Loucy (cell line): ENCODE measurements around the gene SVEP1.

ENCODE experiments used
- H2AFZ ChIP-seq: fragments of 200-600 bp; sonication (generic); 2 replicates; pipeline ENCODE4 v1.6.0; 2016; ENCODE audit warnings: antibody characterized with exemption, mild to moderate bottlenecking, low read length, moderate library complexity
- H3F3A ChIP-seq: fragments of 200-600 bp; 2 replicates; pipeline ENCODE4 v1.6.0; 2016; ENCODE audit warnings: antibody characterized with exemption, low read depth, mild to moderate bottlenecking
- H3K27me3 ChIP-seq: fragments of 200-600 bp; sonication (generic); 2 replicates; pipeline ENCODE4 v1.6.1; 2014; ENCODE audit warnings: low read length, mild to moderate bottlenecking; ENCODE audit not compliant: insufficient read depth, poor library complexity, severe bottlenecking
- H3K36me3 ChIP-seq: fragments of 200-600 bp; sonication (generic); 2 replicates; pipeline ENCODE4 v1.6.1; 2016; ENCODE audit warnings: low read length; ENCODE audit not compliant: insufficient read depth
- H3K4me1 ChIP-seq: fragments of 200-600 bp; sonication (generic); 2 replicates; pipeline ENCODE4 v1.5.1; 2014; ENCODE audit warnings: low read length, mild to moderate bottlenecking; ENCODE audit not compliant: insufficient read depth, poor library complexity, severe bottlenecking
- H3K4me2 ChIP-seq: fragments of 200-600 bp; sonication (generic); 2 replicates; pipeline ENCODE4 v1.6.0; 2014; ENCODE audit warnings: antibody characterized with exemption, low read length, low read depth, mild to moderate bottlenecking; ENCODE audit not compliant: poor library complexity, severe bottlenecking
- H3K4me3 ChIP-seq: fragments of 200-600 bp; sonication (generic); 2 replicates; pipeline ENCODE4 v1.5.1; 2014; ENCODE audit warnings: low read length, mild to moderate bottlenecking, mixed read lengths; ENCODE audit not compliant: poor library complexity, severe bottlenecking
- H3K79me2 ChIP-seq: fragments of 200-600 bp; sonication (generic); 2 replicates; pipeline ENCODE4 v1.6.1; 2014; ENCODE audit warnings: low read length; ENCODE audit not compliant: insufficient read depth
- H3K9ac ChIP-seq: fragments of 200-600 bp; sonication (generic); 2 replicates; pipeline ENCODE4 v1.6.0; 2014; ENCODE audit warnings: mild to moderate bottlenecking, low read depth, low read length, moderate library complexity; ENCODE audit not compliant: poor library complexity, severe bottlenecking
- H3K9me2 ChIP-seq: fragments of 200-600 bp; sonication (generic); replicated peaks from 2 replicates; pipeline ENCODE4 v1.6.1; 2016; ENCODE audit warnings: low read depth, low read length, mixed read lengths
- H3K9me3 ChIP-seq: fragments of 200-600 bp; sonication (generic); 2 replicates; pipeline ENCODE4 v1.6.1; 2014; ENCODE audit warnings: mild to moderate bottlenecking, antibody characterized with exemption, low read length, low read depth; ENCODE audit not compliant: insufficient read depth
- H4K20me1 ChIP-seq: fragments of 200-600 bp; sonication (generic); 2 replicates; pipeline ENCODE4 v1.6.0; 2014; ENCODE audit warnings: antibody characterized with exemption, low read length, mild to moderate bottlenecking; ENCODE audit not compliant: insufficient read depth, poor library complexity, severe bottlenecking
- EZH2phosphoT487 ChIP-seq: fragments of 200-600 bp; IDR thresholded peaks from 2 replicates; pipeline ENCODE4 v1.6.1; 2018; ENCODE audit warnings: antibody characterized with exemption, mild to moderate bottlenecking, moderate library complexity, borderline replicate concordance
- TF ChIP-seq, protein P1 (sequence below): fragments of 200-600 bp; sonication (generic); conservative IDR thresholded peaks from 2 replicates; pipeline ENCODE4 v1.5.1; 2014; ENCODE audit warnings: mild to moderate bottlenecking, antibody characterized with exemption, low read length

Gene SVEP1

DNA sequence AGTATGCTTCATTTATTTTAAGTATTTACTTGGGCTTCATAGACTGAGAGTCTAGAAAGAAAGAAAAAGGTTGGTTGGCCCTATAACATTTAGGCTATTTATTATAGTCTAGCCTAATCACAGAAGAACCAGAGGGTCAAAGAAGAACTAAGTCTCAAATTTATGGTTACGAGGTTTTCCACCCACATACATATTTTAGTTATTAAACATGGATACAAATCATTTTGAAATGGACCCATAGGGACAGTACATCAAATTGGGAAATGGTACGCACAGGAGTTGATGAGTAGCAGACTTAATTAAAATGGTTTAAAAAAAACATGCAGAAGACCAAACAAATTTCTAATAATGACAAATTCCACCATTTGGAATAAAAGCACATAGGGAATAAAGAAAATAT is 17.7 kb downstream of the SVEP1 start:
- H3K4me1 ChIP-seq: no peaks in the 10 kb centered on the region
- TF ChIP-seq EZH2phosphoT487: no peak
- TF ChIP-seq, protein P1, sequence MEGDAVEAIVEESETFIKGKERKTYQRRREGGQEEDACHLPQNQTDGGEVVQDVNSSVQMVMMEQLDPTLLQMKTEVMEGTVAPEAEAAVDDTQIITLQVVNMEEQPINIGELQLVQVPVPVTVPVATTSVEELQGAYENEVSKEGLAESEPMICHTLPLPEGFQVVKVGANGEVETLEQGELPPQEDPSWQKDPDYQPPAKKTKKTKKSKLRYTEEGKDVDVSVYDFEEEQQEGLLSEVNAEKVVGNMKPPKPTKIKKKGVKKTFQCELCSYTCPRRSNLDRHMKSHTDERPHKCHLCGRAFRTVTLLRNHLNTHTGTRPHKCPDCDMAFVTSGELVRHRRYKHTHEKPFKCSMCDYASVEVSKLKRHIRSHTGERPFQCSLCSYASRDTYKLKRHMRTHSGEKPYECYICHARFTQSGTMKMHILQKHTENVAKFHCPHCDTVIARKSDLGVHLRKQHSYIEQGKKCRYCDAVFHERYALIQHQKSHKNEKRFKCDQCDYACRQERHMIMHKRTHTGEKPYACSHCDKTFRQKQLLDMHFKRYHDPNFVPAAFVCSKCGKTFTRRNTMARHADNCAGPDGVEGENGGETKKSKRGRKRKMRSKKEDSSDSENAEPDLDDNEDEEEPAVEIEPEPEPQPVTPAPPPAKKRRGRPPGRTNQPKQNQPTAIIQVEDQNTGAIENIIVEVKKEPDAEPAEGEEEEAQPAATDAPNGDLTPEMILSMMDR: no peak
- no peak overlapping the region for H2AFZ ChIP-seq
- no peaks in the 10 kb centered on the region for H3K27me3 ChIP-seq
- no peaks in the 10 kb centered on the region for H3K79me2 ChIP-seq
- H3K9ac ChIP-seq: no peak overlapping the region
- H3K4me3 ChIP-seq: no peak overlapping the region
- no peaks in the 10 kb centered on the region for H4K20me1 ChIP-seq
- H3K9me3 ChIP-seq: no peaks in the 10 kb centered on the region
- H3F3A ChIP-seq: no peaks in the 10 kb centered on the region
- no peaks in the 10 kb centered on the region for H3K9me2 ChIP-seq
- no peaks in the 10 kb centered on the region for H3K36me3 ChIP-seq
- no peak overlapping the region for H3K4me2 ChIP-seq

DNA sequence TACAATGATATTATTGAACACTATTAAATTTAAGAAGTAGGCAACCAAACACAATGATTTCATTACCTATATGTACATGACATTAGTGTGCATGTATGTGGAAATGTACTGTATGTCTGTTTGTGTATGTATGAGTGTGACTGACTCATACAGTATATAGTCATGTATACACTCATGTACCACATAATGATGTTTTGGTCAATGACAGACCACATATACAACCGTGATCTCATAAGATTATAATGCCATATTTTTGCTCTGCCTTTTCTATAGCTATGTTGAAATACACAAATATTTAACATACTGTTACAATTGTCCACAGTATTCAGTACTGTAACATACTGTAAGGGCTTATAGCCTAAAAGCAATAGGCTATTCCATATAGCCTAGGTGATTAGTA is 19.7 kb downstream of the SVEP1 start:
- Histone ChIP-seq H3K4me3 (no peak overlapping the region), H3K79me2 (no peaks in the 10 kb centered on the region), H3F3A (no peaks in the 10 kb centered on the region), H3K4me2 (no peak overlapping the region), H3K9me2 (no peaks in the 10 kb centered on the region), H3K27me3 (no peaks in the 10 kb centered on the region), H3K4me1 (no peaks in the 10 kb centered on the region), H3K36me3 (no peaks in the 10 kb centered on the region), H4K20me1 (no peaks in the 10 kb centered on the region), H3K9me3 (no peaks in the 10 kb centered on the region), H2AFZ (no peak overlapping the region), H3K9ac (no peak overlapping the region)
- no peak for TF ChIP-seq EZH2phosphoT487
- TF ChIP-seq, protein P1: no peak

DNA sequence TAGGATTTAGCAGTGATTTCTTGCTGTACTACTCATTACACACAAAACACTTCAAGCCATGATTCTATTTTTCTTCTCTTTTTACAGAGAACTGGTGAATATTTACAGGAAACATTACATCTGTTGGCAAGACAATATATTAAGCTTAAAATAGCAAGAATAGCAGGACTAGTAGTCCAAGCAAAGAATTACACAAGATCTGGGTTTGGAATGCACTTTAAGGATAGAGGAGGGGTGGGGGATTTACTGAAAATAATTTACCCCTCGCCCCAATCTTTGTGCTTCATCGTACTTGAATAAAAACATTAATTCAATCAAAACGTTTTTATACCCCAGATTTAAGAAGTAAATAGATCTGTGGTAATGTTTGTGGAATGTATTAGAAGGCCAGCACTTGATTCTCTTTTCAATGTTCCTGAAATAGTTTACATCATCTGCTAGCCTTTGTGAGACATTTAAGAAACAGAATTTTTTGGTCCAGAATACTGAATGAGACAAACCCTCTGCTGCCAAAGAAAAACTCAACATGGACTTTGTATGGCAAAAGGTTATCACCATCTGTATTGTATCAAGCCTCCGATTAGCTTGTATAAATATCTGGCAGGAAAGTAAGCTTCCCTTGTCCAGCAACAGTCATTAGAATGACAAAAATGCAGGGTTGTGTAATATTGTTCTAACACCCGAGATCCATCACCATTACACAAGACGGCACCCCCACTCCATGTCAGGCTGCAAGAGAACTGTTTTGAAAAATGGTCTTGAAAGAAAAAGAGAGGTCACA is 23.8 kb downstream of the SVEP1 start:
- no peaks in the 10 kb centered on the region for H3K79me2 ChIP-seq
- no peaks in the 10 kb centered on the region for H3K9me2 ChIP-seq
- no peaks in the 10 kb centered on the region for H3K9me3 ChIP-seq
- no peaks in the 10 kb centered on the region for H3K36me3 ChIP-seq
- no peak overlapping the region for H3K4me2 ChIP-seq
- TF ChIP-seq, protein P1: no peak
- no peak for TF ChIP-seq EZH2phosphoT487
- H3K27me3 ChIP-seq: no peaks in the 10 kb centered on the region
- H2AFZ ChIP-seq: no peak overlapping the region
- no peak overlapping the region for H3K9ac ChIP-seq
- no peaks in the 10 kb centered on the region for H3F3A ChIP-seq
- no peak overlapping the region for H3K4me3 ChIP-seq
- no peaks in the 10 kb centered on the region for H4K20me1 ChIP-seq
- H3K4me1 ChIP-seq: no peaks in the 10 kb centered on the region
